Retina (tissue), 1 donor: ENCODE data around the gene TXNRD1.

Source experiments
- DNase-seq: peaks from one replicate; pipeline ENCODE4 v3.0.0-alpha.2; 2016

The TXNRD1 gene

GRCh38 chr12:104285740-104286515 is 70.3 kb downstream of the TXNRD1 start:
- DNase-seq, result no peak

- peak; percentile 94 for DNase-seq
These were observed 71.2 kb downstream of the TXNRD1 start for GRCh38 chr12:104286516-104287482.

- peak; percentile 91 for DNase-seq
These were observed 73.2 kb downstream of the TXNRD1 start for GRCh38 chr12:104288635-104289274.

- DNase-seq, result no peak
These were observed 74.7 kb downstream of the TXNRD1 start for GRCh38 chr12:104290320-104290719.

GRCh38 chr12:104290855-104291254 is 75.3 kb downstream of the TXNRD1 start:
- no peak for DNase-seq

- DNase-seq, result no peak
These were observed 76.4 kb downstream of the TXNRD1 start for GRCh38 chr12:104291867-104292524.

GRCh38 chr12:104292872-104293794 is 77.6 kb downstream of the TXNRD1 start:
- DNase-seq, result no peak

- DNase-seq, result peak; percentile 17
These were observed 78.7 kb downstream of the TXNRD1 start for GRCh38 chr12:104294158-104294859.

GRCh38 chr12:104294927-104295668 is 79.5 kb downstream of the TXNRD1 start:
- no peak for DNase-seq

- DNase-seq, result no peak
These were observed 80.4 kb downstream of the TXNRD1 start for GRCh38 chr12:104295954-104296353.

- no peak for DNase-seq
These were observed 81.1 kb downstream of the TXNRD1 start for GRCh38 chr12:104296718-104297117.

GRCh38 chr12:104297477-104298113 is 82.0 kb downstream of the TXNRD1 start:
- DNase-seq, result no peak

GRCh38 chr12:104299842-104300481 is 84.4 kb downstream of the TXNRD1 start:
- DNase-seq, result no peak

- peak; percentile 90 for DNase-seq
These were observed 88.1 kb downstream of the TXNRD1 start, which contains the start of gene EID3 for GRCh38 chr12:104303538-104304151. Gene EID3 (plus strand): TSS chr12:104303739. CDS start chr12:104303935, 196 bp downstream.

- no peak for DNase-seq
These were observed 88.9 kb downstream of the TXNRD1 start for GRCh38 chr12:104304261-104305009.

- DNase-seq, result no peak
These were observed 89.8 kb downstream of the TXNRD1 start for GRCh38 chr12:104305349-104305748.

GRCh38 chr12:104306376-104306775 is 90.8 kb downstream of the TXNRD1 start:
- DNase-seq, result no peak
